Measurements from ENCODE around the gene TBX5.

Gene TBX5

DNA sequence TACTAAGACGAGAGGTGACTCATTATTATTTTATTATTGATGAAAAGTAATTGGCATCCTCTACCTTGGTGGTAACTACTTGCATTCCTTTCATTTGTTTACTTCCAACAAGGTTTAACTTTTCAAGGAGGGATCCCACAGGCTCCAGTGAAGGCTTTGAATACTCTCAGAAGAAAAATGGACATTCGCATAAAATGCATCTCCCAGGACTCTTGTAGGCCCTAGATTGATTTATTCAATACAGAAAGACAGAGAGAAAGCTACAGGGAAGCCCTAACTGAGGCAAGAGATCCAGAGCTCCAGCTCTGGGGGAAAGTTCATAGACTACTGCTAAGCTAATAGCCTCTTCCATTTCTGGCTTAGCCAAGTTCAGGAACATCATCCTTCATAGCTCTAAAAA is 87.0 kb downstream of the TBX5 start:
- TF ChIP-seq, protein P1, sequence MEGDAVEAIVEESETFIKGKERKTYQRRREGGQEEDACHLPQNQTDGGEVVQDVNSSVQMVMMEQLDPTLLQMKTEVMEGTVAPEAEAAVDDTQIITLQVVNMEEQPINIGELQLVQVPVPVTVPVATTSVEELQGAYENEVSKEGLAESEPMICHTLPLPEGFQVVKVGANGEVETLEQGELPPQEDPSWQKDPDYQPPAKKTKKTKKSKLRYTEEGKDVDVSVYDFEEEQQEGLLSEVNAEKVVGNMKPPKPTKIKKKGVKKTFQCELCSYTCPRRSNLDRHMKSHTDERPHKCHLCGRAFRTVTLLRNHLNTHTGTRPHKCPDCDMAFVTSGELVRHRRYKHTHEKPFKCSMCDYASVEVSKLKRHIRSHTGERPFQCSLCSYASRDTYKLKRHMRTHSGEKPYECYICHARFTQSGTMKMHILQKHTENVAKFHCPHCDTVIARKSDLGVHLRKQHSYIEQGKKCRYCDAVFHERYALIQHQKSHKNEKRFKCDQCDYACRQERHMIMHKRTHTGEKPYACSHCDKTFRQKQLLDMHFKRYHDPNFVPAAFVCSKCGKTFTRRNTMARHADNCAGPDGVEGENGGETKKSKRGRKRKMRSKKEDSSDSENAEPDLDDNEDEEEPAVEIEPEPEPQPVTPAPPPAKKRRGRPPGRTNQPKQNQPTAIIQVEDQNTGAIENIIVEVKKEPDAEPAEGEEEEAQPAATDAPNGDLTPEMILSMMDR (conservative IDR thresholded peaks at IDR 0.05; ENCODE audit: control insufficient read depth, insufficient read depth, low read depth, low read length): no peak
- H3K4me3 ChIP-seq (ENCODE audit: control insufficient read depth, low read depth, low read length): no peak overlapping the region
- no peak for DNase-seq (ENCODE audit: low read depth)

DNA sequence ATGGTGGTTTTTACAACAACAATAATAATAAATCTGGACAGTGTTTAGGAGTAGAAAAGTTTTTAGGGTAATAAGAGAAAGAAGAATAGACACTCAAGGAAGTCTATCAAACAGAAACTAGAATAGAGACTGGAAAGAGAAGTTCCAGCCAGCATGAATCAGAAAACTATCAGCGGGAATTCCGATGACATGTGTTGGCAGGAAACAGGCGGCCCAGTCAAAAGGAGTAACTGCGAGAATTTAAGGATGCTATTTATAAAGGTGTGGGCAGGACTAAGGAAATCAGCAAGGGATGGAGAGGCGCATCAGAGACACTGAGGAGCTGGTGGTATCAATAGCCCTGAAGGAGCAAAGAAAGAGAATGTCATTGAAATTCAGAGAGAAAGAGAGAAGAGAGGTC is 89.9 kb downstream of the TBX5 start:
- peak; percentile 69 for DNase-seq (ENCODE audit: low read depth)
- TF ChIP-seq, protein P1 (conservative IDR thresholded peaks at IDR 0.05; ENCODE audit: control insufficient read depth, insufficient read depth, low read depth, low read length): no peak
- H3K4me3 ChIP-seq (ENCODE audit: control insufficient read depth, low read depth, low read length): no peak overlapping the region

DNA sequence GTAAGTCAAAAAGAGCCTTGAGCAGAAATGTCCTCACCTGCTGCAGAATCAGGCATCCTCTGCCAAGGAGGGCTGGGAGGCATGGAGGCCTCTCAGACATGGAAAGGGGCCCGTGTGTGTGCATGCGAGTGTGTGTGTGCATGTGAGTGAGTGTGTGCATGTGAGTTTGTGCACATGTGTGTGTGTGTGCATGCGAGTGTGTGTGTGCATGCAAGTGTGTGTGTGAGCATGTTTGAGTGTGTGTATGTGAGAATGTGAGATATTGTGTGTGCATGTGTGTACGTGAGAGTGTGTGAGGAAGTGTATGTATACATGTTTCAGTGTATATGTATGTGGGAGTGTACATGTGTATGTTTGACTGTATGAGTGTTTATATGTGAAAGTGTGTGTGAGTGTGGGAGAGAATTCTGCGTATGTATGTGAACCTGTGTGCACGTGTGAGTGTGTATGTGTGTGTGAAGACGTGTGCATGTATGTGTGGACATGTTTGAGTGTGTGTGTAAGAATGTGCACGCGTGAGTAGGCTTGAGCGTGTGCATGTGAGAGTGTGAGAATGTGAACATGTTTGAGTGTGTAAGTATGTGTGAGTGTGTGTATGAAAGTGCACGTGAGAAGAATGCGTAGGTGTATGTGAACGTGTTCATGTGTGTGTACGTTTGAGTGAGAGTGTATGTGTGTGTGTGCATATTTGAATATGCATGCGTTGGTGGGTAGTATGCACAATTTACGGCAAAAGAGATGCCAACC is 90.8 kb downstream of the TBX5 start:
- H3K4me3 ChIP-seq (ENCODE audit: control insufficient read depth, low read depth, low read length): no peak overlapping the region
- TF ChIP-seq, protein P1 (conservative IDR thresholded peaks at IDR 0.05; ENCODE audit: control insufficient read depth, insufficient read depth, low read depth, low read length): no peak
- DNase-seq (ENCODE audit: low read depth): no peak

DNA sequence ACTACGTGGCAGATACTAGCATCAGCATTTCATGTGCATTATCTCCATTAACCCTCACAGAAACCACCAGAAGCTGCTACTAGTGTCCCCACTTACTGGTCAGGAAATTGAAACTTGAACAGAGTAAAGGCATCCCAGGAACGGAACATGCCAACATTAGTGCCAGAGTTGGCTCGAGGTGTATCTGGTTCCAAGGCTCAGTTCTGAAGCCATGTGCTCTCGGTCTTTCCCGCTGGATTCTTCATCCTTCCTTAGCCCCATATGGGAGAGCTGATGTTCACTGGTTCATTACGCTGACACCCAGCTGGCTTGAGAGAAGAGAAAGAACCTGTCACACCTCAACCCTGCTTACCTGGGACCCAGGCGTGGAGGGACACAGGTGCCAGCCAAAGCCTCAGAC is 91.5 kb downstream of the TBX5 start:
- DNase-seq (ENCODE audit: low read depth): no peak
- TF ChIP-seq, protein P1 (conservative IDR thresholded peaks at IDR 0.05; ENCODE audit: control insufficient read depth, insufficient read depth, low read depth, low read length): no peak
- H3K4me3 ChIP-seq (ENCODE audit: control insufficient read depth, low read depth, low read length): no peak overlapping the region

DNA sequence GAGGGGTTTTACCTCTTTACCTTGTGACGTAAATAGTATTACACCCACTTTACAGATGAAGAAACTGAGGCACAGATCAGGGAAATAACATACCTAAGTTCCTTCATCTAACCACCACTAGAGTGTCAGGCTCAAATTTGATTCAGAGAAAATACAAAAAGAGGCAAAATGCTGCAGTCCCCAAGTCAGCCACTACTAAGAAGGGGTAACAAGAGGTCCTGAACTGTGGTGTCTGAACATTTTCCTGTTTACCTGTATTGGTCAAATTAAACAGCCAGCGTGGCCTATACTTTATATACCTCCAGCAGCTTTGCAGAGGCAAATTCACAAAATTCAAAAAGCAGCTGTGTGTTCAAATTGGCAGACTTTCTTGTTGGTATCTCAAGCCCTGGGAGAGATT is 92.0 kb downstream of the TBX5 start:
- TF ChIP-seq, protein P1 (conservative IDR thresholded peaks at IDR 0.05; ENCODE audit: control insufficient read depth, insufficient read depth, low read depth, low read length): no peak
- no peak overlapping the region for H3K4me3 ChIP-seq (ENCODE audit: control insufficient read depth, low read depth, low read length)
- no peak for DNase-seq (ENCODE audit: low read depth)

DNA sequence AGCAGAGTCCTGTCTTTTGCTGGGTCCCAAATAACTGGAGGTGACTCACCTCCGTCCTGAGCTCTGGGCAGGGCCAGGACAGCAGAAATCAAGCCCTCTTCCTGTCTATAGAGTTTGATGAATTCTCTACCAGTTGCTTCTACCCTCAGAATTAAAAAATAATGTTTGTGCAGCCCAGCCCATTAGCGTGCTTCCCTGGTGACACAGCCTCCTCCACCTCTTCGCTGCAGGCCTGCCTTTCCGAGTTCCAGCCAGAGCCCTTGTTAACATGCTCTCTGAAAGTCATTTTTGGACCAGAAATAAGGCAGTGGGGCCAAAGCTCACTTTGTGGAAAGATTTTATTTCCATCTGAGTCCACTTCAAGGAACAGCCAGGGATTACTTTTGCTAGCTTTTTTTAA is 94.0 kb downstream of the TBX5 start:
- peak; percentile 63 for DNase-seq (ENCODE audit: low read depth)
- TF ChIP-seq, protein P1 (conservative IDR thresholded peaks at IDR 0.05; ENCODE audit: control insufficient read depth, insufficient read depth, low read depth, low read length): no peak
- no peak overlapping the region for H3K4me3 ChIP-seq (ENCODE audit: control insufficient read depth, low read depth, low read length)
